WERI-Rb-1 (cell line): ENCODE measurements around the gene PAXX.

ENCODE experiments used
- DNase-seq: peaks from one replicate; pipeline ENCODE4 v3.0.0-alpha.2; 2020
- H3K27ac ChIP-seq: fragments of 250-450 bp; sonication (Bioruptor Pico); 2 replicates; pipeline ENCODE4 v1.5.1; 2020; ENCODE audit warnings: mild to moderate bottlenecking, moderate library complexity
- H3K27me3 ChIP-seq: fragments of 250-450 bp; sonication (Bioruptor Pico); 2 replicates; pipeline ENCODE4 v1.5.1; 2021; ENCODE audit warnings: mild to moderate bottlenecking, low read depth, moderate library complexity; ENCODE audit not compliant: insufficient read depth, severe bottlenecking
- H3K36me3 ChIP-seq: fragments of 250-450 bp; sonication (Bioruptor Pico); 2 replicates; pipeline ENCODE4 v1.5.1; 2020; ENCODE audit warnings: mild to moderate bottlenecking, moderate library complexity
- H3K4me3 ChIP-seq: 2 replicates; pipeline ENCODE4 v1.5.1; 2011; ENCODE audit warnings: low read depth, mild to moderate bottlenecking, control low read depth, low read length
- H3K9me3 ChIP-seq: fragments of 250-450 bp; sonication (Bioruptor Pico); 2 replicates; pipeline ENCODE4 v1.5.1; 2021; ENCODE audit warnings: mild to moderate bottlenecking, moderate library complexity; ENCODE audit not compliant: severe bottlenecking
- CTCF ChIP-seq: IDR thresholded peaks from 2 replicates; pipeline ENCODE4 v1.5.1; 2011; ENCODE audit warnings: low read depth, mild to moderate bottlenecking, control low read depth, inconsistent platforms, low read length

PAXX gene

GRCh38 chr9:137034709-137035506, 42.7 kb downstream of the PAXX start:
- no peaks in the 10 kb centered on the region for H3K27me3 ChIP-seq
- H3K27ac ChIP-seq: no peak overlapping the region
- DNase-seq: peak; percentile 90
- H3K9me3 ChIP-seq: no peaks in the 10 kb centered on the region
- peak; percentile 96 for TF ChIP-seq CTCF
- peak overlapping the region; percentile 9; the same call in 1 of the 2 replicates for H3K4me3 ChIP-seq
- peaks cover 18% of the 10 kb centered on the region for H3K36me3 ChIP-seq

GRCh38 chr9:137035507-137035834, 43.2 kb downstream of the PAXX start:
- Histone ChIP-seq H3K9me3 (no peaks in the 10 kb centered on the region), H3K36me3 (peaks cover 20% of the 10 kb centered on the region), H3K27ac (no peak overlapping the region), H3K27me3 (no peaks in the 10 kb centered on the region), H3K4me3 (no peak overlapping the region)
- TF ChIP-seq CTCF: no peak
- no peak for DNase-seq

- no peaks in the 10 kb centered on the region for H3K27me3 ChIP-seq
- no peaks in the 10 kb centered on the region for H3K9me3 ChIP-seq
- H3K36me3 ChIP-seq: peaks cover 23% of the 10 kb centered on the region
- H3K27ac ChIP-seq: no peak overlapping the region
- no peak for TF ChIP-seq CTCF
- DNase-seq: no peak
- no peak overlapping the region for H3K4me3 ChIP-seq
Observed at GRCh38 chr9:137035937-137036336, 43.7 kb downstream of the PAXX start.

GRCh38 chr9:137037035-137037434, 44.8 kb downstream of the PAXX start:
- TF ChIP-seq CTCF: no peak
- no peak overlapping the region for H3K27ac ChIP-seq
- no peaks in the 10 kb centered on the region for H3K9me3 ChIP-seq
- no peak for DNase-seq
- no peaks in the 10 kb centered on the region for H3K27me3 ChIP-seq
- H3K36me3 ChIP-seq: peaks cover 28% of the 10 kb centered on the region
- H3K4me3 ChIP-seq: no peak overlapping the region

GRCh38 chr9:137037483-137037882, 45.3 kb downstream of the PAXX start:
- no peaks in the 10 kb centered on the region for H3K27me3 ChIP-seq
- no peaks in the 10 kb centered on the region for H3K9me3 ChIP-seq
- no peak for TF ChIP-seq CTCF
- no peak for DNase-seq
- no peak overlapping the region for H3K27ac ChIP-seq
- H3K36me3 ChIP-seq: peaks cover 28% of the 10 kb centered on the region
- no peak overlapping the region for H3K4me3 ChIP-seq

- DNase-seq: no peak
- no peaks in the 10 kb centered on the region for H3K27me3 ChIP-seq
- no peak overlapping the region for H3K27ac ChIP-seq
- no peak for TF ChIP-seq CTCF
- H3K36me3 ChIP-seq: peaks cover 31% of the 10 kb centered on the region
- H3K4me3 ChIP-seq: no peak overlapping the region
- no peaks in the 10 kb centered on the region for H3K9me3 ChIP-seq
Observed at GRCh38 chr9:137038916-137039315, 46.7 kb downstream of the PAXX start.
